Eye (tissue), 1 donor: ENCODE data around the gene LRRC7.

Experiments used
- DNase-seq: peaks from one replicate; pipeline ENCODE4 v3.0.0-alpha.2; 2015

Gene LRRC7

DNA sequence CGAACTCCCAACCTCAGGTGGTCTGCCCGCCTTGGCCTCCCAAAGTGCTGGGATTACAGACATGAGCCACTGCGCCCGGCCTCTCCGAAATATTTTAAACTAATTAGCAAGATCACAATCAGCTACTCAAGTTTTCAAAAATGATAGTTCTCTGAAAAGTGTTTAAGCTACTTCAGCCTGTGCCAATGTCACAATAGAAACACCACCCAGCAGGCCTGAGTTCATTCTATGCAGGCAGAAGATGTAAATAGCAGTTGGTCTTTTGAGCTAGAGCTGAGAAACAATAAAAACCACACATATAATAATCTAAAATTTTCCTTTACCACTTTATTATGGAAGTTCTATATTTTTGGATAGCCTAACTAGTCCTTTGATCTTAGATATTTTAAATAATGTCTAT lies 541.5 kb downstream of the LRRC7 start:
- DNase-seq, result no peak

DNA sequence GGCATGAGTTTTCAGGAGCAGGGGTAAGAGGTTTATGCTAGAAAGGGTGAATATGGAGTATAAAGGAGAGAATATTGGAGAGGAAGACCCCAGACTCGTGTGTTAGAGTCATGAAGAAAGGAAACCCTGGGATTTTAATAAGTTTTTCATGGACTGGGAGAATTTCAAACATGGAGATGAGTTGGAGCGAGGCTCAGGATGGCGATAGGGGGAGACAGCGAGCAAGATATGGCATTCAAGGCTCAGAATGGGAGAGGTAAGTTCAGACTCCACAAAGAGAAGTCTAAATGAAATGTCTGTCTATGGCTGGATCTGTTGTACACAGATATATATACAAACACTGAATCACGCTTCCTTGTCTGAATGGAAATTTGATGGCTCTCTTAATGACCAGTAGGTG lies 545.1 kb downstream of the LRRC7 start:
- DNase-seq, result no peak

DNA sequence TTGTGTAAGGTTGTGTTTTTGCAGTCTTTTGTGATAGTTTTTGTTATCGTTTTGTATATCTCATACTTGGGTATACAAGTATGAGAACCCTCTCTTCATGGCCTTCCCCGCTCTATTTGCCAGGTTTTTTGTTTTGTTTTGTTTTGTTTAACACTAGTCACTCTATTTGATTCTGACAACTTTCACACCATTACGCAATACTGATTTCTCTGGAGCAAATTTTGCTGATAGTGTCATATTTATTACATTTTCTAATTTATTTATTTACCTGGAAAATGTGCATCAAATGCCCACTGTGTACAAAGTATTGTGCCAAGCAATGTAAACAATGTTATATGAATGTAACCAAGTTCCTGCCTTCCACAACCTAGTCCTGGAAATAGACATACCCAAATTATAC lies 547.6 kb downstream of the LRRC7 start:
- no peak for DNase-seq

DNA sequence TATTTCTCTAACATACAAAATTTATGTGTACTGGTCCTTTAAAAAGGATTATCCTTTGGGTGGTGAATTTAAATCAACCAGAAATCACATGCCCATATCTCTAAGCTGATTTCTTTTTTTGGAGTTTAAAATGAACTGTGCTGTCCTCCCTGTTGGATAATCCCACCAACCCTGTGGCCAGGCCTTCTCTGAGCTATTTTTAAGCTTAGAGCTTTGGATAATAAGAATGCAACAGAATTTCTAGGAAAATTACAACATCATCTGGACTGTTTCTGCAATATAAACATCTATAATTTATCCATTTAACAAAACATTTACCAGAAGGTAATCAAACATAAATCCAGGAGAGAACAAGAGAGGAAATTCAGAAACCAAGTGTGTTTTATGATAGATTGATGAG lies 549.3 kb downstream of the LRRC7 start:
- no peak for DNase-seq

DNA sequence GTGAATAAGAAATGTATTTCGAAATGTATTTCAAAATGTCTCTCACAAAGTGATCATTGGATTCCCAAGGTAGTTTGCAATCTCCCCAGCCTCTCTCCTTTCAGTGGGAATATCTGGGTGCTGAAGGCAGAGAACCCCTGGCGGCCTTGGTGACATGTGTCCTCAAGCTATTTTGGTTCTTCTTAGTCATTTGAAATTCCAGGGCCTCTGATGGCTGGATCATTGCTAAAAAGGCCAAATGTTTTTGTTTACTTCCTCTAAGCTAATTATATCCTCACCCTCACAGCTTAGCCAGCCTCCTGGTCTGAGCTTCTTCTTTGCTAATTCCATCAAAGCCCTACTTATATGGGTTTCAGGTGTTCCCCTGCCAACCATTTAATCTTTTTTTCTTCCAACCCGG lies 566.4 kb downstream of the LRRC7 start:
- DNase-seq, result no peak

DNA sequence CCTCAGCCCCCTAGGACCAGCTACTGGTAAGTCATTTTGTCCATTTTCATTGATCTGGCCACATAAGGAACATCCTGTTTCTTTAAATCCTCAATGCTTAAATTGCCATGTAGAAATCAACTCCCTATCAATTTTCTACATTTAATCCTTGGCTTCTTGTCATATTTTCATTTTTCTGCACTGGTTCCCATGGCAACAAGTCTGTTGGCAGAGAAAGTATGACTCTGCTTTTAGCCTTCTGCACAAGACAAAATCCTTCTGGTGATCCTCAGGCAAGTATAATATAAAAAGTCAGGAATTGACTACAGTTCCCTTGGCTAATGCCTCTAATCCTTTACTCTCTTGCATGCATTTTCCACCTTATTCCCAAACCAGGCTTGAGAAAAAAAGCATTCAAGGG lies 572.6 kb downstream of the LRRC7 start:
- peak; percentile 79 for DNase-seq

DNA sequence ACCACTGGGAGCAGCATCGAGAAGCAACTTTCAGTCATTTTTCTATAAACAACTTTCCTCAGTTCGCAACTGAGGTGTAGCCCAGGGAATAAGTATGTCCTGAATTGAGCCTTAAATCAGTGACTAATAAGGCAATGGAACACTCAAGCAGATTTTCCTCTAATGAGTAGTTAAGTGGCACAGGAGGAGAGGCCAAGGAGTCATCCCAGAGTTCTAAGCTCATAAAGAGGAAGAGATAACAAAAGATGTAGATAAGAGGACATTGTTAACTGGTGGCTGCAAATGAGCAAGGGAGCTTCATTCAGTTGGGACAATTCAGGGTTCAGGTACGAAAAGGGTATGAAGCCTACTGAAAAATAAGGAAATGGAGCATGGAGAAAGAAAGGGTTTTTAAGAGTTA lies 573.2 kb downstream of the LRRC7 start:
- DNase-seq, result no peak

DNA sequence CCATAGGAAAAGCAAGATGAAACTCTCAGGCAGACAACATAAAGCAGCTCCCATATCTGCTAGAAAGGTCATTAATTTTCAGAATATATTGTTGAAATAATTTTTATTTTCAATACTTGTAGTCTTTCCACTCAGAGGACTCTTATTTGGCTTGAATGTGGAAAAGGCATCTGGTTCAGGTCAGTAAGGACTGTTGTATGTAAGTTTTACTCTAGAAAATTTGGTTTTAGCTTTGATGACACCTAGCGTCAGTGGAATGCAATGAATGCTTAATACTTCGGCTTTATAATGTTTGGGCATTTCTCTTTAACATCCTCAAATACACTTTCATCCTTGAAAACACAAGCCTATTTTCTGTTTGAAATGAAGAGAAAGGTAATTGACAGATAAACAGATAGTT lies 574.4 kb downstream of the LRRC7 start:
- DNase-seq, result peak; percentile 47

DNA sequence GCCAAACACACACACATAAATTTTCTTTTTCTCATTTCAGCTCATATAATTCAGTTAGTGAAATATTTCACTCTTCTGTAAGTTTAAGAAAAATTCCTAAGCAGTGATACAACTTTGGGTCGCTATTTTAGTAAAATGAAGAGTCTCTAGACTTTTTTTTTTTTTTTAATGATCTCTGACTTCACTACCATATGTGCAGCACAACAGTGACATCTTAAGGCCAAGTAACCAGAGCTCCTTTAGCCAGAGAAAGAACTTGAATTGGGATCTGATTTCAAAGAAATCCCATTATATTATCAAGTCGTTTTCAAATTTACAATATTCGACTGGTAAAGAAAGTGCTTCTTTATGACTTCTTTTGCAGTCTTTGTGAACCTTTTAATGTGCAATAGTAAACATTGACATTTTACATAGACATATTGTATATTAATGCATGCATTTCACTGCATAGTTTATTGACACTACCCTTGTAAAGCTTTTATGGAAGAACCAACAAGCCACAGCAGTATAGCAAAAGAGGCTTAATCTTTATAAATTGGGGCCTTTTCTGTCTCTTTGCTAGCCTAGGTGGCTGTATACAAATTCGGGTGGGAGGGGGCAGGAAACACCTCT lies 575.4 kb downstream of the LRRC7 start:
- peak; percentile 54 for DNase-seq

DNA sequence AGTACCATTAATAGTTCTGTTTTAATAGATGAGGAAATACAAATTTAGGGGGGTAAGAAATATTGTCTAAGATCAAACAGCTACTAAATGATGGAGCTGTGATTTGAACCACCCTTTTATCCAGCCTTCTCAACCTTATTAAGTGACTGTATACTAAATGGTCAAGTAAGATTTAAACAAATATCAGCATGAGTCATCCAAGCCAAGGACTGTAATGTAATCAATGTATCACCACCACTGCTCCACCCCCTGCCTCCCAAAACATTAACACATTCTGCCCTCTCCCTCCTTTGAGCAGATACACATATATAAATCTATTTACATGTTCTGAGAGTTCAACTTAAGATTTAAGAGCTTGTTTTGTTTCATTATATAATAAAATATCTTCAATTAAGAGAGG lies 578.8 kb downstream of the LRRC7 start:
- DNase-seq, result no peak

DNA sequence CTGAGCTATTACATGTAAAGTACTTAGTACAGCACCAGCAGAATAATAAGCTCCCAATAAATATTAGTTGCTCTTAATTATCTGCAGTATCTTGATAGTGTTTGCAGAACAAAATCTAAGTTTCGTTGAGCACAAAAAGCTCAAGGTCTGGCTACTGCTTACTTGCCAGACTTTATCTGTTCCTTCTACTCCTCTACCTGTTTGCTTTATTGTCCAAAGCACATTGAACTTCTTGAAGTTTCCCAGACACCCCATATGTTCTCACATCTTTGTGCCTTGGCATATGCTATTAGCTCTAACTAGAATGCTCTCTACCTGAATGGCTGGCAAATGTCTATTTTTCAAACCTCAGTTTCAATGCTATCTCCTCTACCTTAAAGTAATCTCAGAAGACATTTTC lies 582.7 kb downstream of the LRRC7 start:
- DNase-seq, result no peak

DNA sequence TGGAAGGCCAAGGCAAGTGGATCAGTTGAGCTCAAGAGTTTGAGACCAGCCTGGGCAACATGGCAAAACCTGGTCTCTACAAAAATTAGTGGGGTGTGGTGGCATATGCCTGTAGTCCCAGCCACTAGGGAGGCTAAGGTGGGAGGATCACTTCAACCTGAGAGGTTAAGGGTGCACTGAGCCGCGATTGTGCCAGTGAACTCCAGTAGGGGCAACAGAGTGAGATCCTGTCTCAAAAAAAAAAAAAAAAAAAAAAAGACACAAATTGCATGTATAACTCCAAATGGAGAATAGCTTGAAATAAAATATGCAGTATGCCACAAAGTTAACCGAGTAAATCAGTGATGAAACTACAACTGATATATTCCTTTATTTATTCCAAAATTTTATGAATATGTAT lies 586.0 kb downstream of the LRRC7 start:
- no peak for DNase-seq

DNA sequence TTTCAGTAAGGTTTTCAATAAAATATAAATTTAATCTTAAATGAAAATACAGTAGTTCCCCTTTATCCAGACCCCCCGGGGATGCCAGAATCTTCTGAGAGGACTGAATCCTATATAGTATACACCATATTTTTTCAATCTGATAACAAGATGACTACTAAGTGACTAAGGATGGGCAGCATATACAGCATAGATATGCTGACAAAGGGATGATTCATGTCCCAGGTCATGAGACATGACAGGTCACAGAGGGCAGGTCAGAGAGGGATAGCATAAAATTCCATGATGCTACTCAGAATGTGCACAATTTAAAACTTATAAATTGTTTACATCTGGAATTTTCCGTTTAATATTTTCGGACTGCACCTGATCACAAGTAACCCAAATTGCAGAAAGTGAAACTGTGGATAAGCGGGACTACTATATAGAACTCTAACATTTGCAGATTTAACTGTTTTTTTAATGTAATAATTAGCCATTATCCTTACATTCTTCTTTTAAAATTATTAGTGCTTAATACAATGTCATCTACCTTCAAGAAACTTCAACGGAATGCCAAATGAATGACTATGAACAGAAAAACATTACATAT lies 588.9 kb downstream of the LRRC7 start:
- no peak for DNase-seq

DNA sequence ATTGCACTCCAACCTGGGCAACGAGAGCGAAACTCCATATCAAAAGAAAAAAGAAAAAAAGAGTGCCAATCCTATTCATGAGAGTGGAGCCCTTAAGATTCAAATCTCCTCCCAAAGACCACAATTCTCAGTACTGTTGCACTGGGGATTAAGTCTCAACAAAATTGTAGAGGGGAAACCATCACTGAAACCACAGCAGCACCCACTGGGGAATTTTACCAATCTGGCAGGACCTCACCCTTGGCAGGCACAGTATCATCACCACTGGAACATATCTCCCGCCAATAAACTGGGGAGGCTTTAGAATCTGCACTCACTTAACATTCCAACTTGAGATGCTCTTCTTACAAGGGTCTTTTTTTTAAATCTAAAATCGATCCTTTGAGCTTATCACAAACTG lies 596.6 kb downstream of the LRRC7 start:
- no peak for DNase-seq

DNA sequence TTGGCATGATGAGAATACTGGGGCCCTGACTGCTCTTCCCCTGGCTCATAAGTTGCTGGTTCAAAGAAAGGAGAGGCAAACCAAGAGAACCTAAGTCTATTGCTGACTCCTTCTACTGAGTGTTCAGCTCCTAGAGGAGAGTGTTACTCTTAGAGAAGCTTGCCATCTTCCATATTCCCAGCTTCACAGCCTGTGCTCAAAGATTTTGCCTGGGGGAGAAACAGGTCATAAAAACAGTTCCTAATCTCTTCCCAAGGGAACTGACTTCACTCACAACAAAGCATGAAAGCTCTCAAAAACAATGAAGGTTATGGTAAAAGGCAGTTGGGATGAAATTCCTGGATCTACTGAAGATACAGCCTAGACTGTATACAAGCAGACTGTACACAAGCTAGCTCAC lies 600.6 kb downstream of the LRRC7 start:
- no peak for DNase-seq

DNA sequence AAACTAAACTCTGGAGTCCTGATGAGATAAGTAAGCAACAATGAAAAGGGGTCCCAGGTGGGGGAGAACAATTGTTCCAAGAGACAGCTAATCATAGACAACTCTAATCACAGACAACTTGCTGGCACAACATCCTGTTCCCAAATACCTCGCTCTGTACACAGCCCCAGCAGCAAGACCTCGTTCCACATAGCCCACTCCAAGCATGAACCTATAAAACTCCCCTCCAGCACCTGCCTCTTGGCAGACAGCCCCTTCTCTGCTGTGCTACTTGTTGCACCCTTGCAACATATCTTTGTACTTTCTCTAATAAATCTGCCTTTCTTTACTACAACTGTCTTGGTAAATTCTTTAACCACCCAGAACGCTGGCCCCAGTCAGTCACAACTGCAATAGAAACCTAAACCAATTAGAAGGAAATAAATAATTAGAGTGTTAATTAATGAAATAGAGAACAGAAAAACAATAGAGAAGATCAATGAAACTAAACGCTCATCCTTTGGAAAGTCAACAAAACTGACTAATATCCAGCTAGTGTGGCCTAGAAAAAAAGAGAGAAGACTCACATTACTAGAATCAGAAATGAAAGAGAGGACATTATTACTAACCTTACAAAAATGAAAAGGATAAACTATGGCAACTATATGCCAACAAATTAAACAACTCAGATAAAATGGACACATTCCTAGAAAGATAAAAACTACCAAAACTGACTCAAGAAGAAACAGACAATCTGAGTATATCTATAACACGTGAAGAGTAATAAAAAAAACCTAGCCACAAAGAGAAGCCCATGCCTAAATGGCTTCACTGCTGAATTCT lies 601.5 kb downstream of the LRRC7 start:
- DNase-seq, result no peak

DNA sequence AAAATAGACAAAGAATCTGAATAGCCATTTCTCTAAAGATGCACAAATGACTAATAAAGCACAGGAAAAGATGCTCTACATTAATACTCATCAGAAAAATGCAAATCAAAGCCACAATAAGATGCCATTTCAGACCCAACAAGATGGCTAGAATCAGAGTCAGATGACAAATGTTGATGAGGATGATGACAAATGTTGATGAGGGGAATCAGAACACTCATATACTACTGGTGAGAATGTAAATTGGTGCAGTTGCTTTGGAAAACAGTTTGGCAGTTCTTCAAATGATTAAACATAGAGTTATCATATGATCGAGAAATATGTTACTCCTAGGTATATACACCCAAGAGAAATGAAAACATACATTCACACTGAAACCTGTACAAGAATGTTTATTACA lies 603.8 kb downstream of the LRRC7 start:
- DNase-seq, result no peak
